Measurements from ENCODE around the gene MRTFB.

DNA sequence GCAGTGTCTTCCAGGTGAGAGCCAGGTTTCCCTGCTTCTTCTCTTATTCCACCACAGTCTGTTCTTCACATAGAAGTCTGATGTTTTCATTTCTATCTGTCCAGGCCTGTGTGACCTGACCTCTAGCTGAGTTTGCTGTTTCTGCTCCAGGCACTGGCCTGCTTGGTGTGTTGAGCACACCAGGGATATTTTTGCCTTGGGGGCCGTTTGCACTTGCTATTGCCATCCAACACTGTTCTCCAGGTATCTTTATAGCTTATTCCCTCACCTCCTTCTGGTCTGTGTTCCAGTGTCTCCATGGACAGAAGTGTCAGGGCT is 41.4 kb downstream of the MRTFB start:
- TF ChIP-seq EZH2 (IDR thresholded peaks at IDR 0.05; ENCODE audit: borderline replicate concordance, low read depth, low read length, severe bottlenecking) (no peak), CTCF (IDR thresholded peaks at IDR 0.05; ENCODE audit: borderline replicate concordance, extremely low read depth, low read length, poor library complexity, severe bottlenecking) (no peak)
